Heart left ventricle (tissue), 13 donors: ENCODE results near the gene VPS26C.

Experiments
- CTCF ChIP-seq, 12 donors: fragments of 200-600 bp; sonication (generic) in 4 of 12; IDR thresholded peaks; one replicate each; pipeline versions ENCODE4 v1.5.0 to v1.8.0; 2018 to 2022; ENCODE audit warnings: antibody characterized with exemption in 12 of 12, mild to moderate bottlenecking in 5 of 12
- POLR2A ChIP-seq, 2 donors: fragments of 450-650 bp; IDR thresholded peaks; one replicate each; pipeline ENCODE4 v1.6.1; 2017; ENCODE audit warnings: antibody characterized with exemption in 2 of 2, mild to moderate bottlenecking in 2 of 2, moderate library complexity in 2 of 2
- donor health status: ischemic (EF 13 %, LVEDD 7.1; RV severe dilation, severe dysfunction).
- donor health status: DM: no; HTN: yes; CAD: no.
- donor health status: DM: no; HTN: no; CAD: no.
- donor health status: ischemic (EF 25% LVEDD 6.9; RV normal size, moderate dysfunction).
- donor health status: ischemic (EF 25% LVEDD 5.7; RV mildly dilated, moderate dysfunction).
- donor health status: ischemic (EF 35%, LVEDD 5.7; RV mildly dilated, moderate dysfunction).
- donor health status: nonischemic (EF 11% LVEDD 7.7; RV severe dilation, severe dysfunction).
- donor health status: DM: yes; HTN: yes; CAD: no.
- donor health status: PGD.
- donor health status: ischemic (EF 29% LVEDD 5.4; RV normal size, mild dysfunction).
- donor health status: nonischemic (EF 23%, LVEDD 6.1; RV moderate dilation, normal function).

DNA sequence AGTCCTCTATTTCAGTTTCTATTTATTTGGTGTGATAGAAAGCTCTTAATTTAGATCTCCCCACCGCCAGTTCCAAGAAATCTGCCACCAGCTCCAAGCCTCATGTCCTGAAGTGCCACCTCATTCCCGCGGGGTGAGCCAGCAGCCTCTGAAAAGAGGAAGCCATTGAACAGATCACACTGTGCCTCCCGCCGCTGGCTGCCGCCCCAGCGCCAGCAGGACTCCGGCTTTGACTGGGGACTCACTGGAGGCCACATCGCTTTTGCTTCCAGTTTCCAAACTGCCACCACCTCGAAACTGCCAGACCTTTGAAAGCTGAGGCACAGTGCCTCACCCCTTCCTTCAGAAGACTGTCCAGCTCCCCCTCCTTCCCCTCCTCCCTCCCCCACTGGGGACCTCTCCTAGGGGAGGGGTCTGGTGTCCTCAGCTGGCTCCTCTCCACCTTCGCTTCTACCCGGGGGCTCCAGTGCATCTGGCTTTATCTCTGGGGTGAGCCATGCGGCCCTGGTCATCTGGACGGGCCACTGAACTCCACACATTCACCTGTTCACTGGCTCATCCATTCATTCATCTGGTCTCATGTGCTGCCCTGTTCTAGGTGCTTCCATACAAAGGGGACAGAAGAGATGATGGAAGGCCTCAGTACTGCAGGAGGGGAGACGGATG lies 58.9 kb downstream of the VPS26C start:
- TF ChIP-seq POLR2A (IDR thresholded peaks at IDR 0.05) = no peak
- TF ChIP-seq CTCF (IDR thresholded peaks at IDR 0.05) = no peak
